HG03521 (cell line): ENCODE data around the gene GPX3.

Experiments used
- ATAC-seq: cut with Tn5 transposase; IDR thresholded peaks from one replicate; pipeline ENCODE4 v1.9.1; 2021; ENCODE audit warnings: mild to moderate bottlenecking, moderate library complexity; ENCODE audit not compliant: unreplicated experiment

The GPX3 gene

GRCh38 chr5:151033217-151033934 lies 13.0 kb downstream of the GPX3 start:
- no peak for ATAC-seq

- no peak for ATAC-seq
Observed at GRCh38 chr5:151034422-151035379, 14.3 kb downstream of the GPX3 start.

GRCh38 chr5:151036556-151036955 lies 16.2 kb downstream of the GPX3 start:
- no peak for ATAC-seq

- no peak for ATAC-seq
Observed at GRCh38 chr5:151037561-151038411, 17.4 kb downstream of the GPX3 start.

GRCh38 chr5:151038412-151038745 lies 18.0 kb downstream of the GPX3 start:
- ATAC-seq = no peak

- ATAC-seq = no peak
Observed at GRCh38 chr5:151038801-151039238, 18.4 kb downstream of the GPX3 start.

- ATAC-seq = no peak
Observed at GRCh38 chr5:151039665-151040064, 19.3 kb downstream of the GPX3 start.

- no peak for ATAC-seq
Observed at GRCh38 chr5:151040211-151040747, 19.9 kb downstream of the GPX3 start.

GRCh38 chr5:151041577-151042268 lies 21.3 kb downstream of the GPX3 start:
- ATAC-seq = no peak

GRCh38 chr5:151042453-151043093 lies 22.2 kb downstream of the GPX3 start:
- no peak for ATAC-seq

- ATAC-seq = peak; percentile 60
Observed at GRCh38 chr5:151047814-151048425, 27.5 kb downstream of the GPX3 start.

- no peak for ATAC-seq
Observed at GRCh38 chr5:151048526-151048925, 28.1 kb downstream of the GPX3 start.

- peak; percentile 67 for ATAC-seq
Observed at GRCh38 chr5:151051066-151051930, 30.9 kb downstream of the GPX3 start.

- ATAC-seq = no peak
Observed at GRCh38 chr5:151051931-151052608, 31.7 kb downstream of the GPX3 start.

GRCh38 chr5:151052836-151053235 lies 32.4 kb downstream of the GPX3 start:
- ATAC-seq = no peak

GRCh38 chr5:151053796-151054462 lies 33.5 kb downstream of the GPX3 start:
- no peak for ATAC-seq

GRCh38 chr5:151054709-151055108 lies 34.3 kb downstream of the GPX3 start:
- no peak for ATAC-seq
